Fibroblast of mammary gland (primary cell): ENCODE results near the gene ZCWPW2.

Experiments
- DNase-seq: peaks from one replicate; pipeline ENCODE4 v3.0.0-alpha.2; 2010; ENCODE audit warnings: low read depth
- H3K4me3 ChIP-seq: 2 replicates; pipeline ENCODE4 v1.5.1; 2011; ENCODE audit warnings: low read depth, mild to moderate bottlenecking, low read length, moderate library complexity; ENCODE audit not compliant: control insufficient read depth
- TF ChIP-seq, protein P1 (sequence below): conservative IDR thresholded peaks from 2 replicates; pipeline ENCODE4 v1.5.1; 2011; ENCODE audit warnings: low read depth, low read length, inconsistent platforms; ENCODE audit not compliant: control insufficient read depth, insufficient read depth

The ZCWPW2 gene

DNA sequence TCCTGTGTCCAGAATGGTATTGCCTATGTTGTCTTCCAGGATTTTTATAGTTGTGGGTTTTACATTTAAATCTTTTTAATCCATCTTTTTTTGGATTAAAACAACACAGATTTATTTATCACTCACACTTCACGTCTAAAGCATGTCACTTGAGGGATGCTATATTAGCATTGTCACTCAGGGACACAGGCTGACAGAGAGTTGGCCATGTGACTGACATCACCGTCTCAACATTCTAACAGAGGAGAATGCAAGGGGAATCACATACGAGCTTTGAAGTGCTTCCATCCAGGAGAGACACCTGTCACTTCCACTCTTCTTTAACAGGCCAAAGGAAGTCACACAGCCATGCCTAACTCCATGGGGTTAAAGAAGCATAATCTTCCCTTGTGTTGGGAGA, 204.7 kb downstream of the ZCWPW2 start:
- TF ChIP-seq, protein P1, sequence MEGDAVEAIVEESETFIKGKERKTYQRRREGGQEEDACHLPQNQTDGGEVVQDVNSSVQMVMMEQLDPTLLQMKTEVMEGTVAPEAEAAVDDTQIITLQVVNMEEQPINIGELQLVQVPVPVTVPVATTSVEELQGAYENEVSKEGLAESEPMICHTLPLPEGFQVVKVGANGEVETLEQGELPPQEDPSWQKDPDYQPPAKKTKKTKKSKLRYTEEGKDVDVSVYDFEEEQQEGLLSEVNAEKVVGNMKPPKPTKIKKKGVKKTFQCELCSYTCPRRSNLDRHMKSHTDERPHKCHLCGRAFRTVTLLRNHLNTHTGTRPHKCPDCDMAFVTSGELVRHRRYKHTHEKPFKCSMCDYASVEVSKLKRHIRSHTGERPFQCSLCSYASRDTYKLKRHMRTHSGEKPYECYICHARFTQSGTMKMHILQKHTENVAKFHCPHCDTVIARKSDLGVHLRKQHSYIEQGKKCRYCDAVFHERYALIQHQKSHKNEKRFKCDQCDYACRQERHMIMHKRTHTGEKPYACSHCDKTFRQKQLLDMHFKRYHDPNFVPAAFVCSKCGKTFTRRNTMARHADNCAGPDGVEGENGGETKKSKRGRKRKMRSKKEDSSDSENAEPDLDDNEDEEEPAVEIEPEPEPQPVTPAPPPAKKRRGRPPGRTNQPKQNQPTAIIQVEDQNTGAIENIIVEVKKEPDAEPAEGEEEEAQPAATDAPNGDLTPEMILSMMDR = no peak
- DNase-seq = no peak
- no peak overlapping the region for H3K4me3 ChIP-seq

DNA sequence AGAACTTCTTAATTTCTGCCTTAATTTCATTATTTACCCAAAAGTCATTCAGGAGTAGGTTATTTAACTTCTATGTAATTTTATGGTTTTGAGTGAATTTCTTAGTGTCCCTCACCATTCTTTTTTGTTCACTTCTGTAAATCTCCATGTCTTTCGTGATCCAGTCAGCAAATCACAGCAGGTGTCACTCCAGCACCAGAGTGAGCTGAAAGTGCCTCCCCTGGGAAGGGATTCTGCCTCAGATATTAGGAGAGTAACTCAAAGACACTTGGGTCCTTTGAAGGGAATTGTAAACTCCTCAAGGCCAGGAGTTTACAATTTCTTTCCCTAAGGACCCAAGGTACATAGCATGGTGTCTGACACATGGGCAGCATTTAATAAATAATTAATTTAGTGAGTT, 207.7 kb downstream of the ZCWPW2 start:
- no peak overlapping the region for H3K4me3 ChIP-seq
- DNase-seq = no peak
- TF ChIP-seq, protein P1 = no peak

GRCh38 chr3:28564211-28564610, 215.7 kb downstream of the ZCWPW2 start:
- H3K4me3 ChIP-seq = no peak overlapping the region
- TF ChIP-seq, protein P1 = no peak
- DNase-seq = no peak

- TF ChIP-seq, protein P1 = no peak
- no peak for DNase-seq
- no peak overlapping the region for H3K4me3 ChIP-seq
Measured at GRCh38 chr3:28569357-28569756, 220.8 kb downstream of the ZCWPW2 start.

GRCh38 chr3:28574036-28574435, 225.5 kb downstream of the ZCWPW2 start:
- H3K4me3 ChIP-seq = no peak overlapping the region
- TF ChIP-seq, protein P1 = no peak
- DNase-seq = no peak

- DNase-seq = no peak
- H3K4me3 ChIP-seq = peak overlapping the region; percentile 9
- TF ChIP-seq, protein P1 = no peak
Measured at GRCh38 chr3:28575100-28575745, 226.7 kb downstream of the ZCWPW2 start.
